GM21825 (cell line): ENCODE data around the gene SART3.
A peak's percentile ranks its signal among the peaks of the same experiment; 100 is the strongest.
"Not testable (repeated sequence)": the region's sequence is repeated elsewhere in the genome, so short reads cannot be mapped to it uniquely, and the experiment has no call there.

Experiments used
- ATAC-seq: cut with Tn5 transposase; IDR thresholded peaks from one replicate; pipeline ENCODE4 v1.9.1; 2021; ENCODE audit warnings: mild to moderate bottlenecking, moderate library complexity; ENCODE audit not compliant: unreplicated experiment

Gene SART3

GRCh38 chr12:108582509-108582908 lies 21.5 kb upstream of the SART3 start:
- no peak for ATAC-seq

DNA sequence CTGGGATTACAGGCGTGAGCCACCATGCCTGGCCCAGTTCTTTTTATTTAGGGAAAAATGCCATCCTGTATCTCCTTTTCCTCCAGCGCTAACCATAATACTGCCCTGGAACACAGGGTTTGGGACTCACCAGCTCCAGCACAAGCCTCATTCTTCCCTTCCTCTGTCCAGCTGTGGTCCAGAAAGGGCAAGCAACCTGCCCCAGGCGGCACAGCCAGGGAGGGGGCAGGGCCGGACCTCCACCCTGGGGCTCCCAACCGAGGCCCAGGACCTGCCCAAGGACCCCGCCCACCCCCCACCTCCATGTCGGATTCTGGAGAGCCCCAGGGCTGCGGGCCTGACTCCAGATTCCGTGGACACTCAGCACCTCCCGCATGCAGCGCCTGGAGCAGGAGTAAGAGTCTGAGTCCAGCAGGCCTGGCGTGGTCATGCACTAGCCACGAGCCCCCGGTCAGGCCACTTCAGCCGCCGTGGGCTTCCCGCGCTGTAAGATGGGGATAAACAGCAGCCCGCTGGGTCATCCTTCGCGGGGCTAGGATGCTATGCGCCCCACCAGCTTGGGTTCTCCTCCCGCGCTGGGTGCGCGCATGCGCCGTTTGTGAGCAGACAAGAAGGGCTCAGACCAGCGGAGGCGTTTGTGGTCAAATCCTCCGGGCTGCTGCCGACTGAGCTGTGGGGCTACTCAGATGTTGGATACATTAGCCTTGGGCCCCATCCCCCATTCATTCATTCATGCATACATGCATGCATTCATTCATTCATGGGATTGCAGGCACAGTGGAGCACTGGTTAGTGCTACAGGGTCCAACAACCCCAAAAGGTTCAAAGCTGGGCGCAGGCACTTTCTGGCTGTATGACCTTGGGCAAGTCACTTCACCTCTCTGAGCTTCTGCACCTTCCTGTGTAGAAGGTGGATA lies 20.6 kb upstream of the SART3 start:
- no peak for ATAC-seq

GRCh38 chr12:108580531-108580930 lies 19.6 kb upstream of the SART3 start:
- no peak for ATAC-seq

GRCh38 chr12:108578813-108579212 lies 17.8 kb upstream of the SART3 start:
- no peak for ATAC-seq

- no peak for ATAC-seq
Measured at GRCh38 chr12:108578264-108578663, 17.3 kb upstream of the SART3 start.

- ATAC-seq = no peak
Measured at GRCh38 chr12:108577458-108577857, 16.5 kb upstream of the SART3 start.

- ATAC-seq = no peak
Measured at GRCh38 chr12:108576660-108577234, 15.8 kb upstream of the SART3 start.

DNA sequence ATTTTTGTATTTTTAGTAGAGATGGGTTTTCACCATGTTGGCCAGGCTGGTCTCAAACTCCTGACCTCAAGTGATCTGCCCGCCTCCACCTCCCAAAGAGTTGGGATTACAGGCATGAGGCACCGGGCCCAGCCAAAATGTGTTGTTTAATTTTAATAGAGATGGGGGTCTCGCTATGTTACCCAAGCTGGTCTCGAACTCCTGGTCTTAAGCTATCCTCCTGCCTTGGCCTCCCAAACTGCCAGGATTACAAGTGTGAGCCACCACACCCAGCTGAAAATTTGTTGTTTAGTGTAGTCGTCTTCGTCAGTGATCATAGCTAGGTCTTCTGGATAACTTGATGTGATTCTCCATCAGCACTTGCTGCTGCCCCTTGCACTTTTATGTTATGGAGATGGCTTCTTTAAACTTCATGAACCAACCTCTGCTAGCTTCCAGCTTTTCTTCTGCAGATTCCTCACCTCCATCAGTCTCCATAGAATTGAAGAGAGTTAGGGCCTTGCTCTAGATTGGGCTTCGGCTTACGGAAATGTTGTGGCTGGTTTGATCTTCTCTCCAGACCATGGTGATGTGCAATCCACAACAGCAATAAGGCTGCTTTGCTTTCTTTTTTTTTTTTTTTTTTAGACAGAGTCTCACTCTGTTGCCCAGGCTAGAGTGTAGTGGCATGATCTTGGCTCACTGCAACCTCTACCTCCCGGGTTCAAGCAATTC lies 14.4 kb upstream of the SART3 start:
- ATAC-seq = no peak

GRCh38 chr12:108574276-108574675 lies 13.3 kb upstream of the SART3 start:
- ATAC-seq = not testable (repeated sequence)

DNA sequence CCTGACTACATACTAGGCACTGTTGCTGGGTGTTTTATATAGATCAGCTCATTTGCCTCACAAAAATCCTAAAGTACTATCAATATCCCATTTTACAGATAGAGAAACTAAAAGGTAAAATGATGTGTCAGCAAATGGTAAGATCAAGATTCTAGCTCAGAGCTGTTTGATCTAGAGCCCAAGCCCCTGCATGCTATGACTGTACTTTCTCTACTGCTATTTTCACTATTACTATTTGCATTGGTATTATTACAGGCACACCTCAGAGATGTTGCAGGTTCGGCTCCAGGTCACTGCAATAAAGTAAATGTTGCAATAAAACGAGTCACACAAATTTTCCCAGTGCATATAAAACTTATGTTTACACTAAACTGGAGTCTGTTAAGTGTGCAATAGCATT lies 12.3 kb upstream of the SART3 start:
- ATAC-seq = no peak

DNA sequence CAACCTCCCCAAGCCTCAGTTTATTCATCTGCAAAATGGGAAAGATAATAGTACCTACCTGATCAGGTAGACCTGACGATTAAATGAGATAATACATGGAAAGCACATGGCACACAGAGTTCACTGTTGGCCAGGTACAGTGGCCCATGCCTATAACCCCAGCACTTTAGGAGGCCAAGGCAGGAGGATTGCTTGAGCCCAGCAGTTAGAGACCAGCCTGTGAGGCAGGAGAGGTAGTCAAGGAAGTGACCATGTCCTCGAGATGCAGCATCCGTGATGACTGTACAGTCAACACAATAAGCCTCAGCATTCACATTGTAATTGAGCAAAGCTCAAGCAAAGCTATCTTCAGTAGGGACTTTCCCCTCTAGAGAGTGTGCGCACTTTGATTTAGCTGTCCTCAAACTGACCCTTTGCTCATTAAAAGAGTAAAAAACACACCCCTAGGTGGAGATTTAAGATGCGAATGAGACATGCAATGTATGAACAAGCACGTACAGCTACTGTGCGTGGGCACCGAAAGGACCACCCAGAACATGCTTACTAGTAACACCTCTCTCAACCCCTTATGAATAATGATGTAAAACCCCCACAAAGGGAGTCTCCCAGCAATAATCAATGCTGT lies 11.3 kb upstream of the SART3 start:
- ATAC-seq = no peak

GRCh38 chr12:108571609-108572165 lies 10.7 kb upstream of the SART3 start:
- no peak for ATAC-seq

- ATAC-seq = no peak
Measured at GRCh38 chr12:108570743-108571608, 10.0 kb upstream of the SART3 start.

DNA sequence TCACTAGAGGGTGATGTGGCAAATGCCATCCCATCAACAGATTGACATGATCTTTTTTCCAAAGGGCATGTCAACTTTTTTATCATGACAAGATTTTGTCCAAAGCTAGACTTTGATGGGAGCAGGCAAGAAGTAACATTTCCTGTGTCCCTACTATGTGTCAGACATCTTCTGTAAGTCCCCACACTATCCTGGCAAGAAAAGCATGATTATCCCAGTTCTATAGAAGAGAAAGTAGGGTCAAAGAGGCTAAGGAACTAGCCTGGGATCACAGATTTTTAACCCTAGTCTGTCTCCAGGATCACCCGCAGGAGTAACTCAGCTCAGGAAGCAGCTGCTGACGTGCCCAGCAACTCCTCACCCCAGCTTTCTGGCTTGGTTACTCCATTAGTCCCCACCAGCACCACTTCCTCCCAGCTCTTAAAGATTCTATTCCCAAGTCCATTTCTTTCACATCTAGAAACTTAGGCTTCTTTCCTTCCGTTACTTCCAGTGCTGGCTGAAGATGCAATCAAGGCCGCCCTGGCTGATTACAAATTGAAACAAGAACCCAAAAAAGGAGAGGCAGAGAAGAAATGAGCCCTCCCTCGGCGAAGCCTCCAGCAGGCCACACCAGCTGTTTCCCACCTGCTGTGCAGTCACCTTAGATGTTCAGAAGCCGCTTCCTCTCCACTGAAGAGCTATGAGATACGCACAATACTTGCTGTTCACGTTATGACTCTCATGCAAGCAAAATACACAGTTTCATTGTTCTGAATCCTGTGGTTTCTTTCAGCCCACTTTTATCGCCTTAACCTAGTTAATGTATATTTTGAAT lies 7.6 kb upstream of the SART3 start:
- peak; percentile 66 for ATAC-seq

- no peak for ATAC-seq
Measured at GRCh38 chr12:108567406-108568337, 6.7 kb upstream of the SART3 start.

DNA sequence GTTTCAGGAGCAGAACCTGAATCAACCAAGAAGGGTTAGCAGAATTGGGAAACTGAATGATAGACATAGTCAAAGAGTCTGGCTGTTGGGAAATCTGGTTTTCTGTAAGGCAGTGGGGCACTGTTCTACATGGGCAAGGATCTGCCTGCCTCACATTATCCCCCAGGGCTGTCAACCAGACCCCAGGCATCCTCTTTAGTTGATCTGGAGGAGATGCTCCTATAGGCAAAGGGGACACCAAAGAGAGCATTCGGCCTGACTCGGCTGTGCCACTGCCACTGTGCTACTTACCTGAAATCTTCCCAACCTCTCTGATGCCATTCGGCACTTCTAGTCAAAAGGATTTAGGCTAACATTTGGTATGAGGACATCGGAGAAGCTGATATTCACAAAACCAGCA lies 5.5 kb upstream of the SART3 start:
- no peak for ATAC-seq

GRCh38 chr12:108565976-108566375 lies 5.0 kb upstream of the SART3 start:
- no peak for ATAC-seq

- no peak for ATAC-seq
Measured at GRCh38 chr12:108565146-108565545, 4.2 kb upstream of the SART3 start.
